H9 (cell line): ENCODE results near the gene RETREG3. TPM values are rescaled to one million over a fixed set of nuclear protein-coding genes. Genes with fewer than 3 reads are reported as not detected.
"Not testable (repeated sequence)": the region's sequence is repeated elsewhere in the genome, so short reads cannot be mapped to it uniquely, and the experiment has no call there.

Experiments
- DNase-seq: peaks from one replicate; pipeline ENCODE4 v3.0.0-alpha.2; 2017
- H2AFZ ChIP-seq: one replicate; pipeline ENCODE4 v1.6.1; 2013; ENCODE audit warnings: mild to moderate bottlenecking, low read length, control low read depth, moderate library complexity
- H2AK5ac ChIP-seq: 2 replicates; pipeline ENCODE4 v1.6.1; 2013; ENCODE audit warnings: low read length, control low read depth, mixed read lengths; ENCODE audit not compliant: insufficient read length
- H2BK120ac ChIP-seq: one replicate; pipeline ENCODE4 v1.6.1; 2013; ENCODE audit warnings: low read depth, mild to moderate bottlenecking, low read length, control low read depth, inconsistent platforms; ENCODE audit not compliant: poor library complexity, severe bottlenecking
- H2BK12ac ChIP-seq: 2 replicates; pipeline ENCODE4 v1.6.1; 2013; ENCODE audit warnings: low read length, control low read depth, mixed read lengths, low read depth; ENCODE audit not compliant: insufficient read length
- H2BK15ac ChIP-seq: 2 replicates; pipeline ENCODE4 v1.6.1; 2013; ENCODE audit warnings: low read depth, low read length, control low read depth
- H2BK20ac ChIP-seq: one replicate; pipeline ENCODE4 v1.6.1; 2013; ENCODE audit warnings: low read depth, mild to moderate bottlenecking, low read length, control low read depth, inconsistent platforms; ENCODE audit not compliant: poor library complexity, severe bottlenecking
- H2BK5ac ChIP-seq: 2 replicates; pipeline ENCODE4 v1.6.1; 2013; ENCODE audit warnings: low read length, control low read depth, mixed read lengths; ENCODE audit not compliant: insufficient read length
- H3K14ac ChIP-seq: 2 replicates; pipeline ENCODE4 v1.6.1; 2013; ENCODE audit warnings: low read length, control low read depth; ENCODE audit not compliant: insufficient read depth
- H3K18ac ChIP-seq: 2 replicates; pipeline ENCODE4 v1.6.1; 2013; ENCODE audit warnings: low read depth, mild to moderate bottlenecking, mixed read lengths, low read length, control low read depth; ENCODE audit not compliant: insufficient read length
- H3K23ac ChIP-seq: 2 replicates; pipeline ENCODE4 v1.6.1; 2013; ENCODE audit warnings: low read length, control low read depth, mixed read lengths, low read depth; ENCODE audit not compliant: insufficient read length
- H3K23me2 ChIP-seq: 2 replicates; pipeline ENCODE4 v1.6.1; 2013; ENCODE audit warnings: low read depth, mild to moderate bottlenecking, mixed read lengths, low read length, control low read depth; ENCODE audit not compliant: insufficient read length, poor library complexity, severe bottlenecking
- H3K27ac ChIP-seq: 2 replicates; pipeline ENCODE4 v1.5.1; 2013; ENCODE audit warnings: low read length, control low read depth, mixed read lengths, low read depth; ENCODE audit not compliant: insufficient read length
- H3K27me3 ChIP-seq: 2 replicates; pipeline ENCODE4 v1.6.1; 2013; ENCODE audit warnings: low read length, control low read depth, inconsistent platforms; ENCODE audit not compliant: insufficient read depth
- H3K4ac ChIP-seq: 2 replicates; pipeline ENCODE4 v1.6.1; 2013; ENCODE audit warnings: low read depth, mild to moderate bottlenecking, control low read depth, inconsistent platforms, low read length, moderate library complexity
- H3K4me1 ChIP-seq: 2 replicates; pipeline ENCODE4 v1.6.1; 2013; ENCODE audit warnings: low read length, control low read depth, inconsistent platforms; ENCODE audit not compliant: insufficient read depth
- H3K4me2 ChIP-seq: 2 replicates; pipeline ENCODE4 v1.6.1; 2013; ENCODE audit warnings: low read length, control low read depth, mixed read lengths; ENCODE audit not compliant: insufficient read length, insufficient read depth
- H3K56ac ChIP-seq: 2 replicates; pipeline ENCODE4 v1.6.1; 2013; ENCODE audit warnings: low read depth, mild to moderate bottlenecking, mixed read lengths, low read length, control low read depth; ENCODE audit not compliant: insufficient read length
- H3K79me1 ChIP-seq: 2 replicates; pipeline ENCODE4 v1.6.1; 2013; ENCODE audit warnings: low read depth, mild to moderate bottlenecking, moderate library complexity, low read length, control low read depth, inconsistent platforms; ENCODE audit not compliant: insufficient read depth, poor library complexity, severe bottlenecking
- H3K79me2 ChIP-seq: 2 replicates; pipeline ENCODE4 v1.6.1; 2013; ENCODE audit warnings: low read length, control low read depth, inconsistent platforms; ENCODE audit not compliant: insufficient read depth
- H3K9ac ChIP-seq: 2 replicates; pipeline ENCODE4 v1.6.1; 2013; ENCODE audit warnings: low read length, control low read depth, mixed read lengths; ENCODE audit not compliant: insufficient read length; ENCODE audit errors: extremely low read depth
- H3K9me3 ChIP-seq: one replicate; pipeline ENCODE4 v1.6.1; 2013; ENCODE audit warnings: low read depth, low read length, inconsistent platforms; ENCODE audit not compliant: control insufficient read depth
- H3T11ph ChIP-seq: one replicate; pipeline ENCODE4 v1.6.1; 2013; ENCODE audit warnings: mild to moderate bottlenecking, low read length, control low read depth, inconsistent platforms
- H4K20me1 ChIP-seq: one replicate; pipeline ENCODE4 v1.6.1; 2013; ENCODE audit not compliant: control insufficient read depth, insufficient read length, insufficient read depth
- H4K5ac ChIP-seq: 2 replicates; pipeline ENCODE4 v1.6.1; 2013; ENCODE audit warnings: low read depth, mild to moderate bottlenecking, mixed read lengths, low read length, control low read depth; ENCODE audit not compliant: insufficient read length
- H4K8ac ChIP-seq: replicated peaks from 2 replicates; pipeline ENCODE4 v1.6.1; 2013; ENCODE audit warnings: low read length, control low read depth, mixed read lengths, low read depth; ENCODE audit not compliant: insufficient read length
- H4K91ac ChIP-seq: 2 replicates; pipeline ENCODE4 v1.6.1; 2013; ENCODE audit warnings: low read depth, mild to moderate bottlenecking, moderate library complexity, mixed read lengths, low read length, control low read depth; ENCODE audit not compliant: insufficient read length
- H3K27ac Mint-ChIP-seq, 3 experiments: 2 replicates in 2 of 3; 3 replicates in 1 of 3; pipeline ENCODE4 v1.8.0; 2020 to 2021; ENCODE audit warnings: mixed read lengths in 3 of 3, mild to moderate bottlenecking in 1 of 3, moderate library complexity in 1 of 3
- H3K27me3 Mint-ChIP-seq: 2 replicates; pipeline ENCODE4 v1.8.0; 2021; ENCODE audit warnings: low read depth, mild to moderate bottlenecking, moderate library complexity, mixed read lengths
- H3K36me3 Mint-ChIP-seq, 3 experiments: 2 replicates in 2 of 3; 3 replicates in 1 of 3; pipeline ENCODE4 v1.8.0; 2020 to 2021; ENCODE audit warnings: low read depth in 3 of 3, mixed read lengths in 3 of 3; ENCODE audit not compliant: insufficient read depth in 1 of 3
- H3K4me1 Mint-ChIP-seq, 2 experiments: 2 replicates each; pipeline ENCODE4 v1.8.0; 2020; ENCODE audit warnings: mixed read lengths in 2 of 2
- H3K4me3 Mint-ChIP-seq, 2 experiments: 2 replicates in 1 of 2; 3 replicates in 1 of 2; pipeline ENCODE4 v1.8.0; 2020 to 2021; ENCODE audit warnings: mild to moderate bottlenecking in 2 of 2, mixed read lengths in 2 of 2, moderate library complexity in 1 of 2
- H3K9me3 Mint-ChIP-seq, 2 experiments: 2 replicates in 1 of 2; 3 replicates in 1 of 2; pipeline ENCODE4 v1.8.0; 2020; ENCODE audit warnings: mild to moderate bottlenecking in 2 of 2, mixed read lengths in 2 of 2, moderate library complexity in 1 of 2
- WGBS: extraction: QIAGEN DNeasy Blood & Tissue Kit; methylation state at CpG from one replicate; pipeline ENCODE4 v1.1.7; 2013; ENCODE audit warnings: missing lambda C conversion rate, low lambda C conversion rate, mixed read lengths; ENCODE audit not compliant: insufficient read length; ENCODE audit errors: extremely low coverage; 5-methylcytosine and 5-hydroxymethylcytosine counted together
- total RNA-seq: library from RNA; stranded (reverse); gene quantifications from 2 replicates; pipeline ENCODE4 v1.2.1, GENCODE V29; 2021
- TF ChIP-seq, protein P1 (sequence below): fragments of 200-600 bp; sonication (generic); conservative IDR thresholded peaks from 3 replicates; pipeline ENCODE4 v1.8.0; 2021; ENCODE audit warnings: antibody characterized with exemption, mild to moderate bottlenecking

RETREG3 gene
- total RNA-seq, 1 experiment from 2014 or later: 47.3 TPM

DNA sequence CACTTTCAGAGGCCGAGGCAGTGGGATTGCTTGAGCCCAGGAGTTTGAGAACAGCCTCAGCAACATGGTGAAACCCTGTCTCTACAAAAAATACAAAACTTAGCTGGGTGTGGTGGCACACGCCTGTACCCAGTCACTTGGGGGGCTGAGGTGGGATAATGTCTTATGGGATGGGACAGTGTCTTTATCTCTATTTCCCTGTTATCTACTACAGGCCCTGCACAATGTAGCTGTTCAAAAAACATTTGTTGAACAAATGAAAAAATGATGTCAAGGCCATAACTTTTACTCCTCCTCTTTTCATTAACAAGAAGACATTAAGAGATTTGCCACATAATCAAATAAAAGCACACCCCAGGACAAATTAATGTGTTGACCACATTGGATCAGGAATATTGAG lies 14.1 kb upstream of the RETREG3 start:
- Histone ChIP-seq H3K18ac (no peak overlapping the region), H2BK12ac (no peak overlapping the region)
- no peak overlapping the region for H3K27ac Mint-ChIP-seq

GRCh38 chr17:42621987-42622386 lies 12.8 kb upstream of the RETREG3 start:
- not testable (repeated sequence) for H3K56ac ChIP-seq, H2BK15ac ChIP-seq, H3K36me3 Mint-ChIP-seq, H4K91ac ChIP-seq, H3K9ac ChIP-seq, H3K4me1 ChIP-seq, H3K27ac Mint-ChIP-seq, H2AFZ ChIP-seq, H3K14ac ChIP-seq, H3K18ac ChIP-seq, H3K9me3 Mint-ChIP-seq, H3K79me1 ChIP-seq, H4K5ac ChIP-seq, DNase-seq, H4K20me1 ChIP-seq, H3K27me3 ChIP-seq, H2BK120ac ChIP-seq, H4K8ac ChIP-seq, H2AK5ac ChIP-seq, H3K9me3 ChIP-seq, H3K23me2 ChIP-seq, H3K27ac ChIP-seq, H3K27me3 Mint-ChIP-seq, H3T11ph ChIP-seq, H2BK12ac ChIP-seq, H3K4me3 Mint-ChIP-seq, H3K23ac ChIP-seq, H2BK5ac ChIP-seq, H2BK20ac ChIP-seq, H3K4ac ChIP-seq, H3K79me2 ChIP-seq, H3K4me2 ChIP-seq
- peaks cover 12 to 15% of the 10 kb centered on the region in 2 experiments for H3K4me1 Mint-ChIP-seq
- no CpG with 5 or more reads among the region's 3 CpGs for WGBS

More for the DNA sequence above, 14.1 kb upstream of the RETREG3 start:
- H2BK5ac ChIP-seq: no peak overlapping the region
- H3K79me1 ChIP-seq: no peaks in the 10 kb centered on the region
- H2BK120ac ChIP-seq: no peak overlapping the region
- no peak overlapping the region for H3K27ac ChIP-seq
- H4K20me1 ChIP-seq: peaks cover 2% of the 10 kb centered on the region
- H3K9me3 ChIP-seq: no peaks in the 10 kb centered on the region
- no peaks in the 10 kb centered on the region for H3K79me2 ChIP-seq
- no peak overlapping the region for H3K23ac ChIP-seq
- H2AK5ac ChIP-seq: no peak overlapping the region
- TF ChIP-seq, protein P1, sequence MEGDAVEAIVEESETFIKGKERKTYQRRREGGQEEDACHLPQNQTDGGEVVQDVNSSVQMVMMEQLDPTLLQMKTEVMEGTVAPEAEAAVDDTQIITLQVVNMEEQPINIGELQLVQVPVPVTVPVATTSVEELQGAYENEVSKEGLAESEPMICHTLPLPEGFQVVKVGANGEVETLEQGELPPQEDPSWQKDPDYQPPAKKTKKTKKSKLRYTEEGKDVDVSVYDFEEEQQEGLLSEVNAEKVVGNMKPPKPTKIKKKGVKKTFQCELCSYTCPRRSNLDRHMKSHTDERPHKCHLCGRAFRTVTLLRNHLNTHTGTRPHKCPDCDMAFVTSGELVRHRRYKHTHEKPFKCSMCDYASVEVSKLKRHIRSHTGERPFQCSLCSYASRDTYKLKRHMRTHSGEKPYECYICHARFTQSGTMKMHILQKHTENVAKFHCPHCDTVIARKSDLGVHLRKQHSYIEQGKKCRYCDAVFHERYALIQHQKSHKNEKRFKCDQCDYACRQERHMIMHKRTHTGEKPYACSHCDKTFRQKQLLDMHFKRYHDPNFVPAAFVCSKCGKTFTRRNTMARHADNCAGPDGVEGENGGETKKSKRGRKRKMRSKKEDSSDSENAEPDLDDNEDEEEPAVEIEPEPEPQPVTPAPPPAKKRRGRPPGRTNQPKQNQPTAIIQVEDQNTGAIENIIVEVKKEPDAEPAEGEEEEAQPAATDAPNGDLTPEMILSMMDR: no peak
- H3T11ph ChIP-seq: no peak overlapping the region
- no peak overlapping the region for H3K14ac ChIP-seq
- no peak overlapping the region for H3K9ac ChIP-seq
- Mint-ChIP-seq H3K4me1 (peaks cover 9% of the 10 kb centered on the region in 2 experiments), H3K9me3 (no peaks in the 10 kb centered on the region), H3K27me3 (peaks cover 2% of the 10 kb centered on the region; the same call in 1 of the 2 replicates), H3K4me3 (no peak overlapping the region), H3K36me3 (no peaks in the 10 kb centered on the region)
- no peak overlapping the region for H3K4ac ChIP-seq
- H3K4me2 ChIP-seq: no peak overlapping the region
- H3K4me1 ChIP-seq: no peaks in the 10 kb centered on the region; the same call in 1 of the 2 replicates
- H4K5ac ChIP-seq: no peak overlapping the region
- WGBS: no CpG with 5 or more reads among the region's 2 CpGs
- H4K91ac ChIP-seq: no peak overlapping the region
- H4K8ac ChIP-seq: no peak overlapping the region
- H2BK20ac ChIP-seq: no peak overlapping the region
- H3K56ac ChIP-seq: no peak overlapping the region
- no peaks in the 10 kb centered on the region for H3K27me3 ChIP-seq
- H2AFZ ChIP-seq: no peak overlapping the region
- H2BK15ac ChIP-seq: no peak overlapping the region
- no peaks in the 10 kb centered on the region for H3K23me2 ChIP-seq
- DNase-seq: no peak
